Measurements from ENCODE around the gene ST8SIA5. TPM values are rescaled to one million over a fixed set of nuclear protein-coding genes. Genes with fewer than 3 reads are reported as not detected.

ST8SIA5 gene
- total RNA-seq, 2 donors from 2014 or later: 5.9 to 6.7 TPM

DNA sequence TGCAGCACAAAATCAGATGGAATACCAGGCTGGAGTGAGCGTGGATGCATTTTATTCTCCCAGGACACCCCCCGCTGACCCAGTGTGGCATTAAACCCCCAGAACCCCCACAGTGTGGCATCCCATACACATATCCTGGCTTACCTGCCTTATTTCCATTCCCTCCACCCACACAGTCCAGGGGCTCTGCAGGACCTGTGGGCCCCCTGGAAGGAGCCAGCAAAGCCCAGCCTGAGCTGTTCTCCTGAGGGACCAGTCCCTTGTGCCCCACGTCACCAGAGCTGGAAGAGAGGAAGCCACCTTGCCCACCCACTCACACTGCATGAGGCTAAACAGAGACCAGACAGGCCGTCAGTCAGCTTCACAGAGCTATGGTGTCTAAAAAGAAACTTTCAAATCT lies 20.1 kb downstream of the ST8SIA5 start:
- Histone ChIP-seq H3K9me3 (no peaks in the 10 kb centered on the region), H3K4me3 (no peak overlapping the region), H3K4me1 (no peaks in the 10 kb centered on the region), H3K27me3 (no peaks in the 10 kb centered on the region), H3K36me3 (no peaks in the 10 kb centered on the region), H3K27ac (no peak overlapping the region)
- DNase-seq (ENCODE audit: low spot score): no peak
- TF ChIP-seq, protein P1, sequence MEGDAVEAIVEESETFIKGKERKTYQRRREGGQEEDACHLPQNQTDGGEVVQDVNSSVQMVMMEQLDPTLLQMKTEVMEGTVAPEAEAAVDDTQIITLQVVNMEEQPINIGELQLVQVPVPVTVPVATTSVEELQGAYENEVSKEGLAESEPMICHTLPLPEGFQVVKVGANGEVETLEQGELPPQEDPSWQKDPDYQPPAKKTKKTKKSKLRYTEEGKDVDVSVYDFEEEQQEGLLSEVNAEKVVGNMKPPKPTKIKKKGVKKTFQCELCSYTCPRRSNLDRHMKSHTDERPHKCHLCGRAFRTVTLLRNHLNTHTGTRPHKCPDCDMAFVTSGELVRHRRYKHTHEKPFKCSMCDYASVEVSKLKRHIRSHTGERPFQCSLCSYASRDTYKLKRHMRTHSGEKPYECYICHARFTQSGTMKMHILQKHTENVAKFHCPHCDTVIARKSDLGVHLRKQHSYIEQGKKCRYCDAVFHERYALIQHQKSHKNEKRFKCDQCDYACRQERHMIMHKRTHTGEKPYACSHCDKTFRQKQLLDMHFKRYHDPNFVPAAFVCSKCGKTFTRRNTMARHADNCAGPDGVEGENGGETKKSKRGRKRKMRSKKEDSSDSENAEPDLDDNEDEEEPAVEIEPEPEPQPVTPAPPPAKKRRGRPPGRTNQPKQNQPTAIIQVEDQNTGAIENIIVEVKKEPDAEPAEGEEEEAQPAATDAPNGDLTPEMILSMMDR (IDR thresholded peaks at IDR 0.05): no peak

DNA sequence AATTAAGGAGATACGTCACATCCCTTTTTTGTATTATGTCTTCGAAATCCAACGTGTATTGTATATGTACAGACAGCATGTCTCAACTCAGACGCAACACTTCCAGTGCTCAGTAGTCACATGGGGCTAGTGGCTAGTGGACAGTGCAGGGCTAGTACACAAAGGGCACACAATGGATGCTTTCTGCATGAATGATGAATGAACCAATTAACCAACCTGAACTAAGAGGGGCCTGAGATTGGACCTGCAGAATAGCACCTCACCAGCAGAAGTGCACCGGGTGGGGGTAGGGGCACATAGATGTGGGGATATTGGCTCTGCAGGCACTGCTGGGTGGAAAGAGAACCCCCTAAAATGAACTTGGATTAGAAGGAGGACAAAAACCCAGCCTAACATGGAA lies 20.7 kb downstream of the ST8SIA5 start:
- Histone ChIP-seq H3K4me1 (no peaks in the 10 kb centered on the region), H3K36me3 (no peaks in the 10 kb centered on the region), H3K4me3 (no peak overlapping the region), H3K9me3 (peaks cover 0 to 1% of the 10 kb centered on the region in 2 donors), H3K27me3 (no peaks in the 10 kb centered on the region), H3K27ac (no peak overlapping the region)
- DNase-seq (ENCODE audit: low spot score): no peak
- TF ChIP-seq, protein P1 (IDR thresholded peaks at IDR 0.05): no peak

DNA sequence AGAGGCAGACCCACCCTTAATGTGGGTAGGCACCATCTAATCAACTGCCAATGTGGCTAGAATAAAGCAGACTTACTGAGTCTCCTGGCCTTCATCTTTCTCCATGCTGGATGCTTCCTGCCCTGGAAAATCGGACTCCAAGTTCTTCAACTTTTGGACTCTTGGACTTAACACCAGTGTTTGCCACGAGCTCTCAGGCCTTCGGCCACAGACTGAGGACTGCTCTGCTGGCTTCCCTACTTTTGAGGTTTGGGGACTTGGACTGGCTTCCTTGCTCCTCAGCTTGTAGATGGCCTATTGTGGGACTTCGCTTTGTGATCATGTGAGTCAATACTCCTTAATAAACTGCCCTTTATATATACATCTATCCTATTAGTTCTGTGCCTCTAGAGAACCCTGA lies 21.9 kb downstream of the ST8SIA5 start:
- no peak overlapping the region for H3K4me3 ChIP-seq
- TF ChIP-seq, protein P1 (IDR thresholded peaks at IDR 0.05): no peak
- H3K27me3 ChIP-seq: no peaks in the 10 kb centered on the region
- H3K9me3 ChIP-seq: peaks cover 0 to 13% of the 10 kb centered on the region in 2 donors
- no peaks in the 10 kb centered on the region for H3K36me3 ChIP-seq
- no peaks in the 10 kb centered on the region for H3K4me1 ChIP-seq
- H3K27ac ChIP-seq: no peak overlapping the region
- no peak for DNase-seq (ENCODE audit: low spot score)

DNA sequence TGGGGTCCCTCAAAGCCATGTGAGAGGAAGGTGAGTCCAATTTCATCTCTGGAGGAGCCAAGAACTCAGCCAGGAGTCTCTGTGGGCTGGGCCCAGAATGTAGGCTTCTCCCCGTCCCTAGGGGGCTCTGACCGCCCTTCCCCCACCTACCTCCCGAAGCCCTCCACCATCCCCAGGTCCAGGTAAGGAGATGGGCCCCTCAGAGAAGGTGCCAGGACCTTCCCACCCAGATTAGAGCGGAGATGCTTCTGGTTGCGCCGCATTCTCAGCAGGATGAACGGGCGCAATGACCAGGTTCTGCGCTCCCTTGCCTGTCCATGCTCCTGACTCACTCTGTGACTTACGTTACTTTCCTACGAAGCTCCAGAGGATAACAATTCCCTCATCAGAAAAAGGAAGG lies 23.0 kb downstream of the ST8SIA5 start:
- H3K9me3 ChIP-seq: peaks cover 0 to 19% of the 10 kb centered on the region in 2 donors
- no peak overlapping the region for H3K27ac ChIP-seq
- no peaks in the 10 kb centered on the region for H3K27me3 ChIP-seq
- H3K4me3 ChIP-seq: no peak overlapping the region
- DNase-seq (ENCODE audit: low spot score): peak; percentile 38
- TF ChIP-seq, protein P1 (IDR thresholded peaks at IDR 0.05): no peak
- H3K4me1 ChIP-seq: no peaks in the 10 kb centered on the region
- no peaks in the 10 kb centered on the region for H3K36me3 ChIP-seq

DNA sequence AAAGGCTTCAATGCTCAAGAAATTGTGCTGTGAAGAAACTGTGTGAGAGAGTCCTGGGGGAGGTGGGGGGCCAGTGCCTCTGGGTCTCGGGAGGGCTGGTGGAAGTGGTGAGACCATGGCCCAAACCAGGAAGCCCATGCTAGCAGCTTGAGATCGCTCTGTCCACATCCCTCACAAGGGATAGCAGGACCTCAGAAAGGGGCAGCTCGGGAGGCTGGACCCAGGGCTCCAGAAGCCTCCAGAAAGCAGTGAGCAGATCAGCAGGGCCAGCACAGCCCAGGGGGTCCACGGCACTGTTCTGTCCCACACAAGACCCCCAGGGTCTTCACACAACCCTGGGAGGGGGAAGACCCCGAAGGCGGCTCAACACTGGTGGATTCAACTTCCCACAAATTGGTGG lies 24.1 kb downstream of the ST8SIA5 start:
- Histone ChIP-seq H3K4me1 (no peaks in the 10 kb centered on the region), H3K27me3 (no peaks in the 10 kb centered on the region), H3K9me3 (peaks cover 0 to 19% of the 10 kb centered on the region in 2 donors), H3K36me3 (no peaks in the 10 kb centered on the region), H3K4me3 (no peak overlapping the region), H3K27ac (no peak overlapping the region)
- peak; percentile 34 for DNase-seq (ENCODE audit: low spot score)
- TF ChIP-seq, protein P1 (IDR thresholded peaks at IDR 0.05): no peak

DNA sequence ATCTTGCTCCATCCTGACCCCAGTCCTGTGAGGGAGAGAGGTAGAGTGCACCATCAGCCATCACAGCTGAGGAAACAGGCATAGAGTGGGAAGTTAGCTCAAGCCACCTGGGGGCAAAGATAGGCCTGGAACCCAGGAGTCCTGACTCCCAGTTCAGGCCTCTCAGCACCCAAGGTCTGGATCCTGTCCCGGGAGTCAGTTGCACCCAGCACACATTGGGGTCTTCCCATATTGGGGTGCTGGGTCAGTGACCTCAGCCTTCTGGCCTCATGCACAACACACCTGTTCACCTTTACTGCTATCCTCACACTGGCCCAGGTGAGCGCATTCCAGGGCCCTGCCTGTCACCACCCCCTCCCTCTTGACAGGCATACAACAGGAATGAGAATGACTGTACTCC lies 24.7 kb downstream of the ST8SIA5 start:
- H3K36me3 ChIP-seq: no peaks in the 10 kb centered on the region
- peaks cover 0 to 19% of the 10 kb centered on the region in 2 donors for H3K9me3 ChIP-seq
- no peak for DNase-seq (ENCODE audit: low spot score)
- no peak overlapping the region for H3K4me3 ChIP-seq
- no peaks in the 10 kb centered on the region for H3K4me1 ChIP-seq
- H3K27ac ChIP-seq: no peak overlapping the region
- TF ChIP-seq, protein P1 (IDR thresholded peaks at IDR 0.05): no peak
- H3K27me3 ChIP-seq: no peaks in the 10 kb centered on the region

Measured in right atrium auricular region (tissue), 2 donors.